ENCODE data around the gene SPRR2D. TPM values are rescaled to one million over a fixed set of nuclear protein-coding genes. Genes with fewer than 3 reads are reported as not detected.

Gene SPRR2D
- total RNA-seq, 1 donor from 2014 or later: 0.57 TPM

DNA sequence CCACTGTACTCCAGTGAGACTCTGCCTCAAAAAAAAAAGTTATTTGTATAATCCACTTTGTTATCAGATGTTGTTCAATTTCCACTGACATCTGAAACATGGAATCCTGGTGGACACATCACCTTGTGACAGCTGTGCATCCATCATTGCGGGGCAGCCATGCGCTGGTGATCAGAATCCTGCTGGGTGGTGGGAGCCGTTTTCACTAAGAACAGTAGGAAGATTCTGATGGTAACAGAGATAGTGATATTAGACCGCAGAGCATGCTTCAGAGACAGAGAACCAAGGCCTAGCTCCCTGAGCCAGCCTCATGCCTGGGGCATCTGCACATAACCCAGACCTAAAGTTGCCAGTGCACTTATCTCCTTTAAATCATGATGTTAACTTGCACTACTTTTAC is 42.4 kb downstream of the SPRR2D start:
- no peak overlapping the region for H3K9ac ChIP-seq (ENCODE audit: low read length)
- H3K27me3 ChIP-seq (ENCODE audit: insufficient read depth, low read length): no peaks in the 10 kb centered on the region
- no peak overlapping the region for H3K4me3 Mint-ChIP-seq (ENCODE audit: unreplicated experiment)
- no peak overlapping the region for H3K4me3 ChIP-seq (ENCODE audit: insufficient read depth, low read depth, low read length)
- H2AFZ ChIP-seq (ENCODE audit: low read depth, low read length): no peak overlapping the region
- peaks cover 5% of the 10 kb centered on the region for H3K9me3 Mint-ChIP-seq (ENCODE audit: unreplicated experiment)
- no peak overlapping the region for H3K27ac ChIP-seq (ENCODE audit: low read depth, low read length)
- H3K4me1 ChIP-seq (ENCODE audit: insufficient read depth, low read length): no peaks in the 10 kb centered on the region
- peaks cover 6% of the 10 kb centered on the region for H3K27me3 Mint-ChIP-seq (ENCODE audit: low read depth, unreplicated experiment)
- peaks cover 5% of the 10 kb centered on the region for H3K9me3 ChIP-seq (ENCODE audit: insufficient read depth, low read depth, low read length)
- no peaks in the 10 kb centered on the region for H3K36me3 Mint-ChIP-seq (ENCODE audit: low read depth, unreplicated experiment)
- no peaks in the 10 kb centered on the region for H3K4me1 Mint-ChIP-seq (ENCODE audit: low read depth, unreplicated experiment)
- TF ChIP-seq EZH2 (IDR thresholded peaks at IDR 0.05; ENCODE audit: insufficient read depth, low read length): no peak
- TF ChIP-seq, protein P1, sequence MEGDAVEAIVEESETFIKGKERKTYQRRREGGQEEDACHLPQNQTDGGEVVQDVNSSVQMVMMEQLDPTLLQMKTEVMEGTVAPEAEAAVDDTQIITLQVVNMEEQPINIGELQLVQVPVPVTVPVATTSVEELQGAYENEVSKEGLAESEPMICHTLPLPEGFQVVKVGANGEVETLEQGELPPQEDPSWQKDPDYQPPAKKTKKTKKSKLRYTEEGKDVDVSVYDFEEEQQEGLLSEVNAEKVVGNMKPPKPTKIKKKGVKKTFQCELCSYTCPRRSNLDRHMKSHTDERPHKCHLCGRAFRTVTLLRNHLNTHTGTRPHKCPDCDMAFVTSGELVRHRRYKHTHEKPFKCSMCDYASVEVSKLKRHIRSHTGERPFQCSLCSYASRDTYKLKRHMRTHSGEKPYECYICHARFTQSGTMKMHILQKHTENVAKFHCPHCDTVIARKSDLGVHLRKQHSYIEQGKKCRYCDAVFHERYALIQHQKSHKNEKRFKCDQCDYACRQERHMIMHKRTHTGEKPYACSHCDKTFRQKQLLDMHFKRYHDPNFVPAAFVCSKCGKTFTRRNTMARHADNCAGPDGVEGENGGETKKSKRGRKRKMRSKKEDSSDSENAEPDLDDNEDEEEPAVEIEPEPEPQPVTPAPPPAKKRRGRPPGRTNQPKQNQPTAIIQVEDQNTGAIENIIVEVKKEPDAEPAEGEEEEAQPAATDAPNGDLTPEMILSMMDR (IDR thresholded peaks at IDR 0.05; ENCODE audit: insufficient read depth, low read depth, low read length): no peak
- no peak for FAIRE-seq
- no peaks in the 10 kb centered on the region for H4K20me1 ChIP-seq (ENCODE audit: insufficient read depth, low read length)
- no peak overlapping the region for H3K27ac Mint-ChIP-seq (ENCODE audit: unreplicated experiment)
- H3K36me3 ChIP-seq (ENCODE audit: insufficient read depth, low read length): no peaks in the 10 kb centered on the region
- H3K4me2 ChIP-seq (ENCODE audit: low read length): no peak overlapping the region
- H3K79me2 ChIP-seq (ENCODE audit: insufficient read depth, low read length): no peaks in the 10 kb centered on the region
- no peak for DNase-seq (ENCODE audit: low read depth)

- Histone ChIP-seq H3K9me3 (ENCODE audit: insufficient read depth, low read depth, low read length) (peaks cover 5% of the 10 kb centered on the region), H4K20me1 (ENCODE audit: insufficient read depth, low read length) (no peaks in the 10 kb centered on the region), H3K4me3 (ENCODE audit: insufficient read depth, low read depth, low read length) (no peak overlapping the region), H3K36me3 (ENCODE audit: insufficient read depth, low read length) (no peaks in the 10 kb centered on the region), H3K9ac (ENCODE audit: low read length) (no peak overlapping the region), H3K79me2 (ENCODE audit: insufficient read depth, low read length) (no peaks in the 10 kb centered on the region), H2AFZ (ENCODE audit: low read depth, low read length) (no peak overlapping the region), H3K4me1 (ENCODE audit: insufficient read depth, low read length) (no peaks in the 10 kb centered on the region), H3K27me3 (ENCODE audit: insufficient read depth, low read length) (no peaks in the 10 kb centered on the region), H3K4me2 (ENCODE audit: low read length) (no peak overlapping the region), H3K27ac (ENCODE audit: low read depth, low read length) (no peak overlapping the region)
- peaks cover 4% of the 10 kb centered on the region for H3K27me3 Mint-ChIP-seq (ENCODE audit: low read depth, unreplicated experiment)
- no peak for TF ChIP-seq EZH2 (IDR thresholded peaks at IDR 0.05; ENCODE audit: insufficient read depth, low read length)
- TF ChIP-seq, protein P1 (IDR thresholded peaks at IDR 0.05; ENCODE audit: insufficient read depth, low read depth, low read length): no peak
- DNase-seq (ENCODE audit: low read depth): no peak
- no peak overlapping the region for H3K4me3 Mint-ChIP-seq (ENCODE audit: unreplicated experiment)
- H3K9me3 Mint-ChIP-seq (ENCODE audit: unreplicated experiment): peaks cover 5% of the 10 kb centered on the region
- H3K27ac Mint-ChIP-seq (ENCODE audit: unreplicated experiment): no peak overlapping the region
- H3K36me3 Mint-ChIP-seq (ENCODE audit: low read depth, unreplicated experiment): no peaks in the 10 kb centered on the region
- no peaks in the 10 kb centered on the region for H3K4me1 Mint-ChIP-seq (ENCODE audit: low read depth, unreplicated experiment)
- FAIRE-seq: no peak
Measured at GRCh38 chr1:152997901-152998300, 43.0 kb downstream of the SPRR2D start.

- H3K79me2 ChIP-seq (ENCODE audit: insufficient read depth, low read length): no peaks in the 10 kb centered on the region
- Mint-ChIP-seq H3K9me3 (ENCODE audit: unreplicated experiment) (peaks cover 5% of the 10 kb centered on the region), H3K27ac (ENCODE audit: unreplicated experiment) (no peak overlapping the region), H3K4me3 (ENCODE audit: unreplicated experiment) (no peak overlapping the region), H3K27me3 (ENCODE audit: low read depth, unreplicated experiment) (no peaks in the 10 kb centered on the region), H3K4me1 (ENCODE audit: low read depth, unreplicated experiment) (no peaks in the 10 kb centered on the region), H3K36me3 (ENCODE audit: low read depth, unreplicated experiment) (no peaks in the 10 kb centered on the region)
- H3K9me3 ChIP-seq (ENCODE audit: insufficient read depth, low read depth, low read length): peaks cover 5% of the 10 kb centered on the region
- no peaks in the 10 kb centered on the region for H3K36me3 ChIP-seq (ENCODE audit: insufficient read depth, low read length)
- TF ChIP-seq, protein P1 (IDR thresholded peaks at IDR 0.05; ENCODE audit: insufficient read depth, low read depth, low read length): no peak
- no peak for TF ChIP-seq EZH2 (IDR thresholded peaks at IDR 0.05; ENCODE audit: insufficient read depth, low read length)
- H4K20me1 ChIP-seq (ENCODE audit: insufficient read depth, low read length): no peaks in the 10 kb centered on the region
- H3K9ac ChIP-seq (ENCODE audit: low read length): no peak overlapping the region
- no peak overlapping the region for H3K4me2 ChIP-seq (ENCODE audit: low read length)
- H3K27me3 ChIP-seq (ENCODE audit: insufficient read depth, low read length): no peaks in the 10 kb centered on the region
- no peak overlapping the region for H2AFZ ChIP-seq (ENCODE audit: low read depth, low read length)
- H3K27ac ChIP-seq (ENCODE audit: low read depth, low read length): no peak overlapping the region
- DNase-seq (ENCODE audit: low read depth): no peak
- no peak for FAIRE-seq
- no peak overlapping the region for H3K4me3 ChIP-seq (ENCODE audit: insufficient read depth, low read depth, low read length)
- no peaks in the 10 kb centered on the region for H3K4me1 ChIP-seq (ENCODE audit: insufficient read depth, low read length)
Measured at GRCh38 chr1:152996633-152997400, 44.1 kb downstream of the SPRR2D start.

All from astrocyte (in vitro differentiated cells and primary cell).